ENCODE results near the gene PRR15.

GRCh38 chr7:29552392-29552791 is 11.2 kb upstream of the PRR15 start:
- TF ChIP-seq CTCF (IDR thresholded peaks at IDR 0.05; ENCODE audit: control extremely low read depth in 1 of 3, insufficient read depth in 1 of 3, low read depth in 1 of 3, low read length in 3 of 3) (no peak), TBP (IDR thresholded peaks at IDR 0.05; ENCODE audit: low read depth, low read length) (no peak), KDM1A (IDR thresholded peaks at IDR 0.05; ENCODE audit: borderline replicate concordance, low read length) (no peak), JUND (IDR thresholded peaks at IDR 0.05; ENCODE audit: low read length) (no peak), GABPA (IDR thresholded peaks at IDR 0.05; ENCODE audit: borderline replicate concordance, insufficient read depth, low read length) (no peak), EZH2 (IDR thresholded peaks at IDR 0.05; ENCODE audit: low read depth, low read length, severe bottlenecking) (no peak), POLR2A (IDR thresholded peaks at IDR 0.05; ENCODE audit: control extremely low read depth in 1 of 2, low read depth in 2 of 2, low read length in 2 of 2) (no peak), HDAC2 (IDR thresholded peaks at IDR 0.05; ENCODE audit: borderline replicate concordance in 1 of 2, low read depth in 2 of 2, low read length in 2 of 2) (no peak), POLR2AphosphoS5 (IDR thresholded peaks at IDR 0.05; ENCODE audit: low read depth, low read length) (no peak)

Data from H1 (cell line).